ENCODE measurements around the gene NDUFB1. TPM values are rescaled to one million over a fixed set of nuclear protein-coding genes. Genes with fewer than 3 reads are reported as not detected.

Gene NDUFB1
- total RNA-seq, 1 experiment from 2014 or later, result 115 TPM

DNA sequence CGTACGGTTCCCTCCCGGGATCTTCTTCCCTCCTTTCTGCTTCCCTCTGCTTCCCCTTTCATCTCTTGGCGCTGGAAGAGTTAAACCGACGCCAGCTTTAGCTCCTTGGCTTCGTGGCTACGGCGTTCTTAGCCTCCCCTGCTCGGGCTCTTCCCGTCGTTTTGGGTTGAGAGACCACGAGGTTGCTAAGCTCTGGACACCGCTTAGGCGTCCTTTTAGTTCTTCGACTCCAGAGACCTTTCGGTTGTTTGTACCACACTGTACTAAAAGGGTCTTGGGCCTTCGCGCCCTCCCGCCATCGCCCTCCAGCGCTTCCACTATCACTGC is 808 bp upstream of the NDUFB1 start:
- Mint-ChIP-seq H3K4me1 (ENCODE audit: low read depth, unreplicated experiment) (peaks cover 14% of the 10 kb centered on the region), H3K27me3 (ENCODE audit: insufficient read depth, unreplicated experiment) (no peaks in the 10 kb centered on the region), H3K9me3 (ENCODE audit: unreplicated experiment) (no peaks in the 10 kb centered on the region), H3K4me3 (ENCODE audit: unreplicated experiment) (peak overlapping the region; percentile 91), H3K27ac (ENCODE audit: unreplicated experiment) (peak overlapping the region; percentile 99), H3K36me3 (ENCODE audit: insufficient read depth, unreplicated experiment) (peaks cover 42% of the 10 kb centered on the region)
- DNase-seq, result peak in 1 of 2 experiments; percentile 39
- TF ChIP-seq, protein P1, sequence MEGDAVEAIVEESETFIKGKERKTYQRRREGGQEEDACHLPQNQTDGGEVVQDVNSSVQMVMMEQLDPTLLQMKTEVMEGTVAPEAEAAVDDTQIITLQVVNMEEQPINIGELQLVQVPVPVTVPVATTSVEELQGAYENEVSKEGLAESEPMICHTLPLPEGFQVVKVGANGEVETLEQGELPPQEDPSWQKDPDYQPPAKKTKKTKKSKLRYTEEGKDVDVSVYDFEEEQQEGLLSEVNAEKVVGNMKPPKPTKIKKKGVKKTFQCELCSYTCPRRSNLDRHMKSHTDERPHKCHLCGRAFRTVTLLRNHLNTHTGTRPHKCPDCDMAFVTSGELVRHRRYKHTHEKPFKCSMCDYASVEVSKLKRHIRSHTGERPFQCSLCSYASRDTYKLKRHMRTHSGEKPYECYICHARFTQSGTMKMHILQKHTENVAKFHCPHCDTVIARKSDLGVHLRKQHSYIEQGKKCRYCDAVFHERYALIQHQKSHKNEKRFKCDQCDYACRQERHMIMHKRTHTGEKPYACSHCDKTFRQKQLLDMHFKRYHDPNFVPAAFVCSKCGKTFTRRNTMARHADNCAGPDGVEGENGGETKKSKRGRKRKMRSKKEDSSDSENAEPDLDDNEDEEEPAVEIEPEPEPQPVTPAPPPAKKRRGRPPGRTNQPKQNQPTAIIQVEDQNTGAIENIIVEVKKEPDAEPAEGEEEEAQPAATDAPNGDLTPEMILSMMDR (IDR thresholded peaks at IDR 0.05; ENCODE audit: insufficient read depth in 1 of 2, low read depth in 1 of 2, low read length in 1 of 2, severe bottlenecking in 1 of 2, unreplicated experiment in 1 of 2), result no peak
- H3K4me1 ChIP-seq, result peaks cover 3% of the 10 kb centered on the region; the same call in 1 of the 2 replicates
- H3K9me3 ChIP-seq, result no peaks in the 10 kb centered on the region
- POLR2A ChIA-PET, result interaction anchor here (0.5 to 2.0 kb wide), 4 partner anchors 16 to 559 kb away, joined by 3 to 25 read pairs (median 6); partner anchors contain the start of gene ATXN3
- H3K36me3 ChIP-seq (ENCODE audit: control insufficient read depth, insufficient read depth, low read length), result no peaks in the 10 kb centered on the region; the same call in 1 of the 2 replicates
- BruUV-seq (replicated peaks), result no TSS peak
- CTCF ChIA-PET, result interaction anchor here (1.2 to 3.9 kb wide), 3 partner anchors 12 to 18 kb away, joined by 3 to 35 read pairs (median 5); partner anchors contain the start of gene ATXN3
- intact Hi-C loops (cut with micrococcal nuclease; ENCODE audit: unreplicated experiment), result no loop called here
- H3K4me3 ChIP-seq (ENCODE audit: low read depth, low read length), result peak overlapping the region; percentile 98
- H3K27me3 ChIP-seq (replicated peaks; ENCODE audit: control insufficient read depth, insufficient read depth, low read length), result no peaks in the 10 kb centered on the region

DNA sequence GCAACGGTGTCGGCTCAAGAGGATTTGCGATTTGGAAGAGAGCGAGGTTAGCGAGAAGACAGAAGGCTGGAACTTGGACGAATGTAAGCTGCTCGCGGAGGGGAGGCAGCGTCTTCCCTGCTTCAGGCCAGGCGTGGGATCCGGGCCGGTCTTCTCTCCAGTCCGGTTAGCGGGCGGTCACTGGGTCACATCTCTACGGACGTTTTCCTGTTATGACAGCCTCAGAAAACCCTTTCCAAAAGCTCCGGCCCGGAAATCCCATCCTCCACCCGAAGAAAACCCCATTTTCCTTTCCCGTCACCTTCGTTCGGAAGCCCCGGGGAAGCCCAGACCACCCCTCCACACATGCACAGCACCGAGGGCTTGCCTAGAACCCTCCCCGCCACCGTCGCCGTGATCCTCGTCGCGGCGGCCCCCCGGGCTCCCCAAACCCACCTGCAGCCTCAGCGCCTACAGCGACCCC is 268 bp downstream of the NDUFB1 start:
- no peak for DNase-seq
- Histone ChIP-seq H3K4me1 (peaks cover 3% of the 10 kb centered on the region; the same call in 1 of the 2 replicates), H3K9me3 (no peaks in the 10 kb centered on the region), H3K36me3 (ENCODE audit: control insufficient read depth, insufficient read depth, low read length) (no peaks in the 10 kb centered on the region), H3K27me3 (replicated peaks; ENCODE audit: control insufficient read depth, insufficient read depth, low read length) (no peaks in the 10 kb centered on the region), H3K4me3 (ENCODE audit: low read depth, low read length) (peak overlapping the region; percentile 98)
- no peaks in the 10 kb centered on the region for H3K27me3 Mint-ChIP-seq (ENCODE audit: insufficient read depth, unreplicated experiment)
- H3K36me3 Mint-ChIP-seq (ENCODE audit: insufficient read depth, unreplicated experiment), result peaks cover 50% of the 10 kb centered on the region
- H3K4me1 Mint-ChIP-seq (ENCODE audit: low read depth, unreplicated experiment), result peaks cover 8% of the 10 kb centered on the region
- intact Hi-C loops (cut with micrococcal nuclease; ENCODE audit: unreplicated experiment), result no loop called here
- H3K27ac Mint-ChIP-seq (ENCODE audit: unreplicated experiment), result peak overlapping the region; percentile 99
- no peaks in the 10 kb centered on the region for H3K9me3 Mint-ChIP-seq (ENCODE audit: unreplicated experiment)
- TSS peak; percentile 69 for BruUV-seq (replicated peaks)
- POLR2A ChIA-PET, result interaction anchor here (0.5 to 2.0 kb wide), 6 partner anchors 14 to 222 kb away, joined by 3 to 25 read pairs (median 4); partner anchors contain the start of genes ATXN3 and TRIP11
- CTCF ChIA-PET, result interaction anchor here (1.4 to 3.9 kb wide), 2 partner anchors 14 to 17 kb away, joined by 5 to 35 read pairs; partner anchors contain the start of gene ATXN3
- H3K4me3 Mint-ChIP-seq (ENCODE audit: unreplicated experiment), result peak overlapping the region; percentile 91
- TF ChIP-seq, protein P1 (IDR thresholded peaks at IDR 0.05; ENCODE audit: insufficient read depth in 1 of 2, low read depth in 1 of 2, low read length in 1 of 2, severe bottlenecking in 1 of 2, unreplicated experiment in 1 of 2), result no peak

DNA sequence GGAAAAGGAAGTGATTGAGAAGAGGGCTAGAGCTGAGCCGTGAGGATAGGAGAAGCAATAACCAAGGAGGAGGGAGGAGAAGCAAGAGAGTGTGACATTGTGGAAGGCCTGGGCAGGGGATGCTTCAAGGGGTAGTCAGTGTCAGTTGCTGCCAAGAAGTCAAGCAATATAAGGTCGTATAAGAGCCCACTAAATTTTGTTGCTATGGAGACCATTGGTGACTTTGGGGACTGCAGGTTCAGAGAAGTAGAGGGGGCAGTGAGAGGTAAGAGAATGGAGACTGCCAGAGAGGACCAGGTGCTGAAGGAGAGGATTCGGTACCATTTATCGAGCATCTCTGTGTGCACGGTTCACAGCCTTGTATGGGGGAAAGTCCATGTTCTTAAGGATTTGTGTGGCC is 12.0 kb downstream of the NDUFB1 start:
- H3K9me3 ChIP-seq, result no peaks in the 10 kb centered on the region
- H3K36me3 ChIP-seq (ENCODE audit: control insufficient read depth, insufficient read depth, low read length), result no peaks in the 10 kb centered on the region
- TF ChIP-seq, protein P1 (IDR thresholded peaks at IDR 0.05; ENCODE audit: insufficient read depth in 1 of 2, low read depth in 1 of 2, low read length in 1 of 2, severe bottlenecking in 1 of 2, unreplicated experiment in 1 of 2), result no peak
- Mint-ChIP-seq H3K4me1 (ENCODE audit: low read depth, unreplicated experiment) (no peaks in the 10 kb centered on the region), H3K36me3 (ENCODE audit: insufficient read depth, unreplicated experiment) (peaks cover 5% of the 10 kb centered on the region), H3K27ac (ENCODE audit: unreplicated experiment) (no peak overlapping the region), H3K27me3 (ENCODE audit: insufficient read depth, unreplicated experiment) (no peaks in the 10 kb centered on the region), H3K4me3 (ENCODE audit: unreplicated experiment) (no peak overlapping the region), H3K9me3 (ENCODE audit: unreplicated experiment) (no peaks in the 10 kb centered on the region)
- H3K4me1 ChIP-seq, result no peaks in the 10 kb centered on the region; the same call in 1 of the 2 replicates
- ChIA-PET POLR2A (no interaction called here), CTCF (no interaction called here)
- no peak overlapping the region for H3K4me3 ChIP-seq (ENCODE audit: low read depth, low read length)
- no peak for DNase-seq
- BruUV-seq (replicated peaks), result no TSS peak
- intact Hi-C loops (cut with micrococcal nuclease; ENCODE audit: unreplicated experiment), result no loop called here
- no peaks in the 10 kb centered on the region for H3K27me3 ChIP-seq (replicated peaks; ENCODE audit: control insufficient read depth, insufficient read depth, low read length)

Data from Caco-2 (cell line).